Heart left ventricle (tissue), 13 donors: ENCODE measurements around the gene ADORA2B.

Experiments
- CTCF ChIP-seq, 12 donors: fragments of 200-600 bp; sonication (generic) in 4 of 12; IDR thresholded peaks; one replicate each; pipeline versions ENCODE4 v1.5.0 to v1.8.0; 2018 to 2022; ENCODE audit warnings: antibody characterized with exemption in 12 of 12, mild to moderate bottlenecking in 5 of 12
- POLR2A ChIP-seq, 2 donors: fragments of 450-650 bp; IDR thresholded peaks; one replicate each; pipeline ENCODE4 v1.6.1; 2017; ENCODE audit warnings: antibody characterized with exemption in 2 of 2, mild to moderate bottlenecking in 2 of 2, moderate library complexity in 2 of 2
- donor health status: ischemic (EF 13 %, LVEDD 7.1; RV severe dilation, severe dysfunction).
- donor health status: DM: no; HTN: yes; CAD: no.
- donor health status: DM: no; HTN: no; CAD: no.
- donor health status: ischemic (EF 25% LVEDD 6.9; RV normal size, moderate dysfunction).
- donor health status: ischemic (EF 25% LVEDD 5.7; RV mildly dilated, moderate dysfunction).
- donor health status: ischemic (EF 35%, LVEDD 5.7; RV mildly dilated, moderate dysfunction).
- donor health status: nonischemic (EF 11% LVEDD 7.7; RV severe dilation, severe dysfunction).
- donor health status: DM: yes; HTN: yes; CAD: no.
- donor health status: PGD.
- donor health status: ischemic (EF 29% LVEDD 5.4; RV normal size, mild dysfunction).
- donor health status: nonischemic (EF 23%, LVEDD 6.1; RV moderate dilation, normal function).

- no peak for TF ChIP-seq POLR2A (IDR thresholded peaks at IDR 0.05)
- TF ChIP-seq CTCF (IDR thresholded peaks at IDR 0.05), result no peak
Measured at GRCh38 chr17:15952916-15953790, 8.2 kb downstream of the ADORA2B start.
